GM10847 (cell line): ENCODE measurements around the gene SIRT1.

Experiments
- POLR2A ChIP-seq: IDR thresholded peaks from 2 replicates; pipeline ENCODE4 v1.6.1; 2011; ENCODE audit not compliant: insufficient read length; ENCODE audit errors: extremely low read depth

The SIRT1 gene

GRCh38 chr10:67884313-67884841, at the start of gene SIRT1:
SIRT1 (plus strand) TSS chr10:67884656; CDS start chr10:67884722, 66 bp downstream.
- peak; percentile 94 for TF ChIP-seq POLR2A

GRCh38 chr10:67836488-67836887, 48.0 kb upstream of the SIRT1 start:
- no peak for TF ChIP-seq POLR2A

- no peak for TF ChIP-seq POLR2A
Observed at GRCh38 chr10:67836972-67837371, 47.5 kb upstream of the SIRT1 start.

GRCh38 chr10:67837541-67838314, 46.7 kb upstream of the SIRT1 start, which contains the start of gene DNAJC12:
DNAJC12 (minus strand) TSS chr10:67838188; CDS start chr10:67838011, 177 bp downstream.
- no peak for TF ChIP-seq POLR2A

GRCh38 chr10:67839951-67840350, 44.5 kb upstream of the SIRT1 start:
- TF ChIP-seq POLR2A, result no peak

GRCh38 chr10:67841737-67842136, 42.7 kb upstream of the SIRT1 start:
- TF ChIP-seq POLR2A, result no peak

GRCh38 chr10:67843284-67843683, 41.2 kb upstream of the SIRT1 start:
- TF ChIP-seq POLR2A, result no peak

- peak; percentile 42 for TF ChIP-seq POLR2A
Observed at GRCh38 chr10:67849331-67850011, 35.0 kb upstream of the SIRT1 start.

- no peak for TF ChIP-seq POLR2A
Observed at GRCh38 chr10:67851186-67851585, 33.3 kb upstream of the SIRT1 start.

GRCh38 chr10:67852761-67853160, 31.7 kb upstream of the SIRT1 start:
- no peak for TF ChIP-seq POLR2A

GRCh38 chr10:67853512-67853911, 30.9 kb upstream of the SIRT1 start:
- TF ChIP-seq POLR2A, result no peak

- TF ChIP-seq POLR2A, result no peak
Observed at GRCh38 chr10:67858971-67859370, 25.5 kb upstream of the SIRT1 start.

GRCh38 chr10:67861750-67862432, 22.6 kb upstream of the SIRT1 start:
- no peak for TF ChIP-seq POLR2A

- no peak for TF ChIP-seq POLR2A
Observed at GRCh38 chr10:67863094-67863493, 21.4 kb upstream of the SIRT1 start.

- TF ChIP-seq POLR2A, result no peak
Observed at GRCh38 chr10:67864607-67865371, 19.7 kb upstream of the SIRT1 start.
